Panc1 (cell line): ENCODE results near the gene ALG1.
"Not testable (repeated sequence)": the region's sequence is repeated elsewhere in the genome, so short reads cannot be mapped to it uniquely, and the experiment has no call there.

Source experiments
- CTCF ChIP-seq: fragments of 450-650 bp; IDR thresholded peaks from 2 replicates; pipeline ENCODE4 v1.5.1; 2017; ENCODE audit warnings: mild to moderate bottlenecking
- POLR2AphosphoS5 ChIP-seq: IDR thresholded peaks from 2 replicates; pipeline ENCODE4 v1.6.1; 2012; ENCODE audit warnings: mild to moderate bottlenecking, low read depth, low read length, moderate library complexity
- TF ChIP-seq, protein P1 (sequence below), 2 experiments: IDR thresholded peaks; 2 replicates each; pipeline ENCODE4 v1.6.1; 2011 to 2012; ENCODE audit warnings: low read depth in 2 of 2, control low read depth in 1 of 2, low read length in 1 of 2, mild to moderate bottlenecking in 1 of 2, moderate library complexity in 1 of 2; ENCODE audit not compliant: insufficient read depth in 1 of 2

- TF ChIP-seq POLR2AphosphoS5, CTCF: not testable (repeated sequence)
- TF ChIP-seq, protein P1, sequence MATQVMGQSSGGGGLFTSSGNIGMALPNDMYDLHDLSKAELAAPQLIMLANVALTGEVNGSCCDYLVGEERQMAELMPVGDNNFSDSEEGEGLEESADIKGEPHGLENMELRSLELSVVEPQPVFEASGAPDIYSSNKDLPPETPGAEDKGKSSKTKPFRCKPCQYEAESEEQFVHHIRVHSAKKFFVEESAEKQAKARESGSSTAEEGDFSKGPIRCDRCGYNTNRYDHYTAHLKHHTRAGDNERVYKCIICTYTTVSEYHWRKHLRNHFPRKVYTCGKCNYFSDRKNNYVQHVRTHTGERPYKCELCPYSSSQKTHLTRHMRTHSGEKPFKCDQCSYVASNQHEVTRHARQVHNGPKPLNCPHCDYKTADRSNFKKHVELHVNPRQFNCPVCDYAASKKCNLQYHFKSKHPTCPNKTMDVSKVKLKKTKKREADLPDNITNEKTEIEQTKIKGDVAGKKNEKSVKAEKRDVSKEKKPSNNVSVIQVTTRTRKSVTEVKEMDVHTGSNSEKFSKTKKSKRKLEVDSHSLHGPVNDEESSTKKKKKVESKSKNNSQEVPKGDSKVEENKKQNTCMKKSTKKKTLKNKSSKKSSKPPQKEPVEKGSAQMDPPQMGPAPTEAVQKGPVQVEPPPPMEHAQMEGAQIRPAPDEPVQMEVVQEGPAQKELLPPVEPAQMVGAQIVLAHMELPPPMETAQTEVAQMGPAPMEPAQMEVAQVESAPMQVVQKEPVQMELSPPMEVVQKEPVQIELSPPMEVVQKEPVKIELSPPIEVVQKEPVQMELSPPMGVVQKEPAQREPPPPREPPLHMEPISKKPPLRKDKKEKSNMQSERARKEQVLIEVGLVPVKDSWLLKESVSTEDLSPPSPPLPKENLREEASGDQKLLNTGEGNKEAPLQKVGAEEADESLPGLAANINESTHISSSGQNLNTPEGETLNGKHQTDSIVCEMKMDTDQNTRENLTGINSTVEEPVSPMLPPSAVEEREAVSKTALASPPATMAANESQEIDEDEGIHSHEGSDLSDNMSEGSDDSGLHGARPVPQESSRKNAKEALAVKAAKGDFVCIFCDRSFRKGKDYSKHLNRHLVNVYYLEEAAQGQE (IDR thresholded peaks at IDR 0.05; ENCODE audit: insufficient read depth in 1 of 2, low read depth in 2 of 2, low read length in 1 of 2) = not testable (repeated sequence)
Measured at GRCh38 chr16:5105039-5105438, 33.4 kb downstream of the ALG1 start.
